HCT116 (cell line): Measurements from ENCODE around the gene MYL3. TPM values are rescaled to one million over a fixed set of nuclear protein-coding genes. Genes with fewer than 3 reads are reported as not detected.
"Not testable (repeated sequence)": the region's sequence is repeated elsewhere in the genome, so short reads cannot be mapped to it uniquely, and the experiment has no call there.

Experiments used
- ATAC-seq: fragments of 200-7000 bp; cut with Tn5 transposase; 2 replicates; pipeline ENCODE4 v1.9.1; 2020; ENCODE audit warnings: mild to moderate bottlenecking, moderate library complexity
- BruUV-seq: library from RNA; stranded (reverse); fragments of 400-500 nt; replicated peaks from 2 replicates; lab custom pipeline; 2021; lab: Mats Ljungman, UMichigan
- CTCF ChIA-PET: fragments of 300-600 bp; sonication (Branson Sonifier 250); formaldehyde crosslinking; loops from one replicate; lab custom pipeline; 2021; ENCODE audit warnings: antibody characterized with exemption; lab: Charles Lee
- POLR2A ChIA-PET: fragments of 300-600, 350-600 bp; sonication (Branson Sonifier 250); formaldehyde crosslinking; loops from one replicate; lab custom pipeline; 2021; ENCODE audit warnings: antibody characterized with exemption; lab: Charles Lee
- RAD21 ChIA-PET, 2 experiments: fragments of 300-600 bp; sonication (Branson Sonifier 250); formaldehyde crosslinking; loops; one replicate each; lab custom pipeline; 2023; ENCODE audit warnings: low total read pairs in 2 of 2; ENCODE audit not compliant: uncharacterized antibody in 2 of 2, unreplicated experiment in 2 of 2, low non-redundant PET in 1 of 2; lab: Charles Lee
- DNase-seq: peaks from one replicate; pipeline ENCODE4 v3.0.0-alpha.2; 2010; ENCODE audit warnings: low read depth, low spot score
- H2AFZ ChIP-seq: fragments of 200-600 bp; shearing (Covaris generic), sonication (generic); 2 replicates; pipeline ENCODE4 v1.6.1; 2017; ENCODE audit warnings: low read depth, mixed run types, mixed read lengths, antibody characterized with exemption, low read length; ENCODE audit not compliant: poor library complexity, severe bottlenecking
- H3K27ac ChIP-seq: 2 replicates; pipeline ENCODE4 v1.5.1; 2012; ENCODE audit warnings: low read depth, low read length
- H3K27me3 ChIP-seq: fragments of 200-600 bp; sonication (generic); 2 replicates; pipeline ENCODE4 v1.6.1; 2016; ENCODE audit warnings: mixed run types, low read length, mixed read lengths; ENCODE audit not compliant: insufficient read depth
- H3K36me3 ChIP-seq, 2 experiments: fragments of 200-500 bp in 1 of 2; fragments of 200-600 bp in 1 of 2; sonication (Bioruptor generic) in 1 of 2; sonication (generic) in 1 of 2; 2 replicates each; pipeline versions ENCODE4 v1.5.1 to v1.6.1; 2014 to 2016; ENCODE audit warnings: low read length in 2 of 2, inconsistent platforms in 1 of 2, mixed read lengths in 1 of 2, mixed run types in 1 of 2; ENCODE audit not compliant: insufficient read depth in 2 of 2, control insufficient read depth in 1 of 2
- H3K4me1 ChIP-seq, 2 experiments: fragments of 200-600 bp in 1 of 2; sonication (generic) in 1 of 2; 2 replicates each; pipeline versions ENCODE4 v1.5.1 to v1.6.1; 2012 to 2017; ENCODE audit warnings: low read length in 2 of 2, inconsistent platforms in 1 of 2, mild to moderate bottlenecking in 1 of 2, mixed read lengths in 1 of 2, mixed run types in 1 of 2, moderate library complexity in 1 of 2; ENCODE audit not compliant: insufficient read depth in 2 of 2, control insufficient read depth in 1 of 2
- H3K4me2 ChIP-seq: fragments of 200-600 bp; sonication (generic); 2 replicates; pipeline ENCODE4 v1.6.1; 2017; ENCODE audit warnings: mixed run types, low read length, mixed read lengths
- H3K4me3 ChIP-seq, 2 experiments: fragments of 200-600 bp in 1 of 2; sonication (generic) in 1 of 2; replicated peaks in 1 of 2; 2 replicates each; pipeline ENCODE4 v1.5.1; 2011 to 2016; ENCODE audit warnings: low read length in 2 of 2, control low read depth in 1 of 2, low read depth in 1 of 2, mild to moderate bottlenecking in 1 of 2, mixed read lengths in 1 of 2, mixed run types in 1 of 2
- H3K79me2 ChIP-seq: fragments of 200-600 bp; sonication (generic); 2 replicates; pipeline ENCODE4 v1.6.1; 2017; ENCODE audit warnings: mild to moderate bottlenecking, mixed run types, low read length, moderate library complexity, mixed read lengths; ENCODE audit not compliant: insufficient read depth
- H3K9ac ChIP-seq: fragments of 200-600 bp; sonication (generic); 2 replicates; pipeline ENCODE4 v1.6.1; 2016; ENCODE audit warnings: low read length, mixed read lengths
- H3K9me2 ChIP-seq: fragments of 200-600 bp; sonication (generic), shearing (Covaris generic); 2 replicates; pipeline ENCODE4 v1.6.1; 2017; ENCODE audit warnings: mixed run types, mild to moderate bottlenecking, moderate library complexity; ENCODE audit not compliant: insufficient read depth
- H3K9me3 ChIP-seq, 2 experiments: fragments of 200-500 bp in 1 of 2; fragments of 200-600 bp in 1 of 2; sonication (Bioruptor generic) in 1 of 2; sonication (generic) in 1 of 2; 2 replicates each; pipeline ENCODE4 v1.6.1; 2014 to 2017; ENCODE audit warnings: low read length in 2 of 2, mixed read lengths in 2 of 2, inconsistent platforms in 1 of 2, low read depth in 1 of 2, mild to moderate bottlenecking in 1 of 2, mixed run types in 1 of 2, moderate library complexity in 1 of 2; ENCODE audit not compliant: control insufficient read depth in 1 of 2, insufficient read depth in 1 of 2
- H4K20me1 ChIP-seq: fragments of 200-600 bp; sonication (generic), shearing (Covaris generic); 2 replicates; pipeline ENCODE4 v1.6.1; 2017; ENCODE audit warnings: mixed run types, mild to moderate bottlenecking, moderate library complexity; ENCODE audit not compliant: insufficient read depth
- ELF1 ChIP-seq: IDR thresholded peaks from 2 replicates; pipeline ENCODE4 v1.6.1; 2012; ENCODE audit warnings: low read depth, borderline replicate concordance
- EZH2 ChIP-seq: fragments of 200-600 bp; sonication (generic); IDR thresholded peaks from 2 replicates; pipeline ENCODE4 v1.6.1; 2017; ENCODE audit warnings: antibody characterized with exemption, mixed run types
- JUND ChIP-seq: IDR thresholded peaks from 2 replicates; pipeline ENCODE4 v1.6.1; 2012
- RAD21 ChIP-seq: IDR thresholded peaks from 2 replicates; pipeline ENCODE4 v1.6.1; 2012; ENCODE audit warnings: low read depth, mild to moderate bottlenecking
- intact Hi-C: fragments of 100-400 bp; cut with micrococcal nuclease; formaldehyde crosslinking; loops from 2 replicates; pipeline ENCODE4 v1.10.0; 2022
- total RNA-seq: library from RNA; stranded (reverse); gene quantifications from one replicate; pipeline ENCODE4 v1.2.1, GENCODE V29; 2021; ENCODE audit not compliant: unreplicated experiment
- TF ChIP-seq, protein P1 (sequence below): IDR thresholded peaks from 2 replicates; pipeline ENCODE4 v1.6.1; 2012; ENCODE audit warnings: low read depth
- TF ChIP-seq, protein P2 (sequence below): IDR thresholded peaks from 2 replicates; pipeline ENCODE4 v1.6.1; 2012

The MYL3 gene
- total RNA-seq, 1 experiment from 2014 or later, result not detected

GRCh38 chr3:46811615-46812236 is 51.5 kb downstream of the MYL3 start:
- CTCF ChIA-PET, result no interaction called here
- no peak overlapping the region for H3K4me3 ChIP-seq
- H3K4me2 ChIP-seq, result no peak overlapping the region
- RAD21 ChIA-PET, result no interaction called here
- H3K9me3 ChIP-seq, result no peaks in the 10 kb centered on the region
- no peak overlapping the region for H3K9ac ChIP-seq
- no peaks in the 10 kb centered on the region for H4K20me1 ChIP-seq
- H3K36me3 ChIP-seq, result no peaks in the 10 kb centered on the region
- peaks cover 0 to 4% of the 10 kb centered on the region in 2 experiments; a peak in 2 of 4 replicates for H3K4me1 ChIP-seq
- BruUV-seq, result no TSS peak
- no peaks in the 10 kb centered on the region for H3K9me2 ChIP-seq
- no peak overlapping the region for H2AFZ ChIP-seq
- DNase-seq (no peak), ATAC-seq (no peak)
- H3K27me3 ChIP-seq, result no peaks in the 10 kb centered on the region
- intact Hi-C loops, result no loop called here
- no peaks in the 10 kb centered on the region for H3K79me2 ChIP-seq
- H3K27ac ChIP-seq, result no peak overlapping the region
- TF ChIP-seq, protein P1, sequence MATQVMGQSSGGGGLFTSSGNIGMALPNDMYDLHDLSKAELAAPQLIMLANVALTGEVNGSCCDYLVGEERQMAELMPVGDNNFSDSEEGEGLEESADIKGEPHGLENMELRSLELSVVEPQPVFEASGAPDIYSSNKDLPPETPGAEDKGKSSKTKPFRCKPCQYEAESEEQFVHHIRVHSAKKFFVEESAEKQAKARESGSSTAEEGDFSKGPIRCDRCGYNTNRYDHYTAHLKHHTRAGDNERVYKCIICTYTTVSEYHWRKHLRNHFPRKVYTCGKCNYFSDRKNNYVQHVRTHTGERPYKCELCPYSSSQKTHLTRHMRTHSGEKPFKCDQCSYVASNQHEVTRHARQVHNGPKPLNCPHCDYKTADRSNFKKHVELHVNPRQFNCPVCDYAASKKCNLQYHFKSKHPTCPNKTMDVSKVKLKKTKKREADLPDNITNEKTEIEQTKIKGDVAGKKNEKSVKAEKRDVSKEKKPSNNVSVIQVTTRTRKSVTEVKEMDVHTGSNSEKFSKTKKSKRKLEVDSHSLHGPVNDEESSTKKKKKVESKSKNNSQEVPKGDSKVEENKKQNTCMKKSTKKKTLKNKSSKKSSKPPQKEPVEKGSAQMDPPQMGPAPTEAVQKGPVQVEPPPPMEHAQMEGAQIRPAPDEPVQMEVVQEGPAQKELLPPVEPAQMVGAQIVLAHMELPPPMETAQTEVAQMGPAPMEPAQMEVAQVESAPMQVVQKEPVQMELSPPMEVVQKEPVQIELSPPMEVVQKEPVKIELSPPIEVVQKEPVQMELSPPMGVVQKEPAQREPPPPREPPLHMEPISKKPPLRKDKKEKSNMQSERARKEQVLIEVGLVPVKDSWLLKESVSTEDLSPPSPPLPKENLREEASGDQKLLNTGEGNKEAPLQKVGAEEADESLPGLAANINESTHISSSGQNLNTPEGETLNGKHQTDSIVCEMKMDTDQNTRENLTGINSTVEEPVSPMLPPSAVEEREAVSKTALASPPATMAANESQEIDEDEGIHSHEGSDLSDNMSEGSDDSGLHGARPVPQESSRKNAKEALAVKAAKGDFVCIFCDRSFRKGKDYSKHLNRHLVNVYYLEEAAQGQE, result no peak
- no peak for TF ChIP-seq EZH2
- TF ChIP-seq, protein P2, sequence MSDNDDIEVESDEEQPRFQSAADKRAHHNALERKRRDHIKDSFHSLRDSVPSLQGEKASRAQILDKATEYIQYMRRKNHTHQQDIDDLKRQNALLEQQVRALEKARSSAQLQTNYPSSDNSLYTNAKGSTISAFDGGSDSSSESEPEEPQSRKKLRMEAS, result no peak
- no peak for TF ChIP-seq RAD21
- no peak for TF ChIP-seq ELF1
- no peak for TF ChIP-seq JUND
- POLR2A ChIA-PET, result no interaction called here

- H2AFZ ChIP-seq, H3K27ac ChIP-seq, H3K9me2 ChIP-seq, H3K4me3 ChIP-seq, ATAC-seq, BruUV-seq, DNase-seq, H3K4me1 ChIP-seq, POLR2A ChIA-PET, intact Hi-C loops, H3K79me2 ChIP-seq, H3K9ac ChIP-seq, H3K4me2 ChIP-seq, RAD21 ChIA-PET, H3K9me3 ChIP-seq, H3K27me3 ChIP-seq, H4K20me1 ChIP-seq, H3K36me3 ChIP-seq, CTCF ChIA-PET: not testable (repeated sequence)
These were observed 54.5 kb downstream of the MYL3 start for GRCh38 chr3:46808766-46809165.

Other genes with a start within 250 kb of the MYL3 start
- 16.4 TPM for gene ALS2CL, start 169.8 kb downstream of the MYL3 start, total RNA-seq
- gene TMIE, start 162.1 kb downstream of the MYL3 start, total RNA-seq, result 0.74 TPM
- gene PRSS50, start 145.6 kb downstream of the MYL3 start, total RNA-seq, result not detected
- gene PTH1R, start 14.3 kb upstream of the MYL3 start, total RNA-seq, result 0.32 TPM
- gene CCDC12, start 113.3 kb upstream of the MYL3 start, total RNA-seq, result 46.5 TPM
- 72.9 TPM for gene NBEAL2, start 116.2 kb upstream of the MYL3 start, total RNA-seq